Measurements from ENCODE around the gene ARHGAP15. TPM values are rescaled to one million over a fixed set of nuclear protein-coding genes. Genes with fewer than 3 reads are reported as not detected.

Gene ARHGAP15
- total RNA-seq, 1 experiment from 2014 or later: 0.41 TPM

GRCh38 chr2:143428700-143429099, 299.5 kb downstream of the ARHGAP15 start:
- ATAC-seq: no peak
- H3K27me3 ChIP-seq (ENCODE audit: control insufficient read depth, insufficient read depth, low read length): no peaks in the 10 kb centered on the region
- ChIA-PET CTCF (no interaction called here), POLR2A (no interaction called here)
- TF ChIP-seq TCF7L2 (IDR thresholded peaks at IDR 0.05; ENCODE audit: low read depth, low read length): no peak
- no peak for TF ChIP-seq SIN3A (IDR thresholded peaks at IDR 0.05; ENCODE audit: borderline replicate concordance, insufficient read depth, low read depth, low read length)
- TF ChIP-seq CTCF (IDR thresholded peaks at IDR 0.05): no peak
- no peak for TF ChIP-seq REST (IDR thresholded peaks at IDR 0.05; ENCODE audit: insufficient read depth in 1 of 2, low read depth in 2 of 2, low read length in 1 of 2)
- TF ChIP-seq POLR2AphosphoS5 (IDR thresholded peaks at IDR 0.05; ENCODE audit: low read depth, low read length): no peak
- H3K27ac ChIP-seq (ENCODE audit: low read length): no peak overlapping the region
- BruUV-seq (replicated peaks): no TSS peak
- H3K9me3 ChIP-seq (ENCODE audit: control insufficient read depth, insufficient read depth, low read depth, low read length): no peaks in the 10 kb centered on the region
- H3K4me3 ChIP-seq (ENCODE audit: low read depth in 2 of 2, low read length in 2 of 2): no peak overlapping the region
- in situ Hi-C loops (cut with HindIII; ENCODE audit: low pct_unique_long_range_greater_than_20kb, low sequenced_read_pairs): no loop called here
- no peaks in the 10 kb centered on the region for H3K4me1 ChIP-seq (ENCODE audit: control insufficient read depth, insufficient read depth, low read length)
- no peak for DNase-seq (ENCODE audit: low read depth, low spot score)
- no peaks in the 10 kb centered on the region; the same call in 1 of the 2 replicates for H3K36me3 ChIP-seq (ENCODE audit: control insufficient read depth, insufficient read depth, low read length)
- intact Hi-C loops (cut with micrococcal nuclease; ENCODE audit: unreplicated experiment): no loop called here

GRCh38 chr2:143429932-143430679, 300.9 kb downstream of the ARHGAP15 start:
- ATAC-seq (no peak), DNase-seq (ENCODE audit: low read depth, low spot score) (no peak)
- ChIA-PET CTCF (no interaction called here), POLR2A (no interaction called here)
- no peak overlapping the region for H3K27ac ChIP-seq (ENCODE audit: low read length)
- no TSS peak for BruUV-seq (replicated peaks)
- no peaks in the 10 kb centered on the region for H3K27me3 ChIP-seq (ENCODE audit: control insufficient read depth, insufficient read depth, low read length)
- H3K4me1 ChIP-seq (ENCODE audit: control insufficient read depth, insufficient read depth, low read length): no peaks in the 10 kb centered on the region
- no peak overlapping the region for H3K4me3 ChIP-seq (ENCODE audit: low read depth in 2 of 2, low read length in 2 of 2)
- no peaks in the 10 kb centered on the region; the same call in 1 of the 2 replicates for H3K36me3 ChIP-seq (ENCODE audit: control insufficient read depth, insufficient read depth, low read length)
- H3K9me3 ChIP-seq (ENCODE audit: control insufficient read depth, insufficient read depth, low read depth, low read length): no peaks in the 10 kb centered on the region
- in situ Hi-C loops (cut with HindIII; ENCODE audit: low pct_unique_long_range_greater_than_20kb, low sequenced_read_pairs) (no loop called here), intact Hi-C loops (cut with micrococcal nuclease; ENCODE audit: unreplicated experiment) (no loop called here)
- TF ChIP-seq SIN3A (IDR thresholded peaks at IDR 0.05; ENCODE audit: borderline replicate concordance, insufficient read depth, low read depth, low read length): no peak
- no peak for TF ChIP-seq REST (IDR thresholded peaks at IDR 0.05; ENCODE audit: insufficient read depth in 1 of 2, low read depth in 2 of 2, low read length in 1 of 2)
- TF ChIP-seq POLR2AphosphoS5 (IDR thresholded peaks at IDR 0.05; ENCODE audit: low read depth, low read length): no peak
- no peak for TF ChIP-seq CTCF (IDR thresholded peaks at IDR 0.05)
- no peak for TF ChIP-seq TCF7L2 (IDR thresholded peaks at IDR 0.05; ENCODE audit: low read depth, low read length)
